RWPE1 (cell line): Measurements from ENCODE around the gene ARTN.
A peak's percentile ranks its signal among the peaks of the same experiment; 100 is the strongest.

Experiments used
- CTCF ChIA-PET: fragments of 350-600 bp; sonication (Branson Sonifier 250); formaldehyde crosslinking; extraction: SDS; loops from one replicate; lab custom pipeline; 2021; lab: Yijun Ruan, JAX
- POLR2A ChIA-PET: fragments of 400-600 bp; formaldehyde crosslinking; extraction: SDS; loops from one replicate; lab custom pipeline; 2020; ENCODE audit warnings: antibody characterized with exemption; ENCODE audit not compliant: low non-redundant PET; lab: Yijun Ruan, JAX
- DNase-seq: peaks from one replicate; pipeline ENCODE4 v3.0.0; 2012; ENCODE audit warnings: low spot score
- H3K27ac ChIP-seq: fragments of 450-650 bp; 2 replicates; pipeline ENCODE4 v1.5.1; 2017
- CTCF ChIP-seq: fragments of 450-650 bp; conservative IDR thresholded peaks from 2 replicates; pipeline ENCODE4 v1.5.1; 2017; ENCODE audit warnings: low read depth, mild to moderate bottlenecking

The ARTN gene

GRCh38 chr1:43979261-43979527 is 45.6 kb downstream of the ARTN start:
- H3K27ac ChIP-seq, result peak overlapping the region; percentile 94
- POLR2A ChIA-PET, result no interaction called here

GRCh38 chr1:43979528-43980254 is 46.1 kb downstream of the ARTN start:
- ChIA-PET POLR2A (interaction anchor here (0.6 kb wide), 1 partner anchor 10 kb away, joined by 3 read pairs; no protein-coding TSS in a partner anchor), CTCF (interaction anchor here (1.0 kb wide), 1 partner anchor 9 kb away, joined by 3 read pairs; no protein-coding TSS in a partner anchor)
- peak; percentile 62 for DNase-seq
- H3K27ac ChIP-seq, result peak overlapping the region; percentile 94
- TF ChIP-seq CTCF, result no peak

More at GRCh38 chr1:43979261-43979527, 45.6 kb downstream of the ARTN start:
- TF ChIP-seq CTCF, result no peak
- CTCF ChIA-PET, result no interaction called here
- DNase-seq, result no peak

GRCh38 chr1:43980255-43981134 is 46.9 kb downstream of the ARTN start:
- POLR2A ChIA-PET, result interaction anchor here (0.6 kb wide), 1 partner anchor 9 kb away, joined by 3 read pairs; no protein-coding TSS in a partner anchor
- H3K27ac ChIP-seq, result peak overlapping the region; percentile 94
- no peak for TF ChIP-seq CTCF
- CTCF ChIA-PET, result interaction anchor here (1.0 kb wide), 1 partner anchor 10 kb away, joined by 3 read pairs; no protein-coding TSS in a partner anchor
- peak; percentile 64 for DNase-seq

- no peak for TF ChIP-seq CTCF
- ChIA-PET CTCF (no interaction called here), POLR2A (no interaction called here)
- DNase-seq, result peak; percentile 38
- peak overlapping the region; percentile 94 for H3K27ac ChIP-seq
These were observed 47.5 kb downstream of the ARTN start for GRCh38 chr1:43981135-43981491.

- ChIA-PET POLR2A (no interaction called here), CTCF (no interaction called here)
These were observed 48.0 kb downstream of the ARTN start for GRCh38 chr1:43981636-43982035.

More at GRCh38 chr1:43981636-43982035, 48.0 kb downstream of the ARTN start:
- TF ChIP-seq CTCF, result no peak
- DNase-seq, result no peak
- H3K27ac ChIP-seq, result peak overlapping the region; percentile 94
